ENCODE results near the gene TRIM66.

Gene TRIM66, protein sequence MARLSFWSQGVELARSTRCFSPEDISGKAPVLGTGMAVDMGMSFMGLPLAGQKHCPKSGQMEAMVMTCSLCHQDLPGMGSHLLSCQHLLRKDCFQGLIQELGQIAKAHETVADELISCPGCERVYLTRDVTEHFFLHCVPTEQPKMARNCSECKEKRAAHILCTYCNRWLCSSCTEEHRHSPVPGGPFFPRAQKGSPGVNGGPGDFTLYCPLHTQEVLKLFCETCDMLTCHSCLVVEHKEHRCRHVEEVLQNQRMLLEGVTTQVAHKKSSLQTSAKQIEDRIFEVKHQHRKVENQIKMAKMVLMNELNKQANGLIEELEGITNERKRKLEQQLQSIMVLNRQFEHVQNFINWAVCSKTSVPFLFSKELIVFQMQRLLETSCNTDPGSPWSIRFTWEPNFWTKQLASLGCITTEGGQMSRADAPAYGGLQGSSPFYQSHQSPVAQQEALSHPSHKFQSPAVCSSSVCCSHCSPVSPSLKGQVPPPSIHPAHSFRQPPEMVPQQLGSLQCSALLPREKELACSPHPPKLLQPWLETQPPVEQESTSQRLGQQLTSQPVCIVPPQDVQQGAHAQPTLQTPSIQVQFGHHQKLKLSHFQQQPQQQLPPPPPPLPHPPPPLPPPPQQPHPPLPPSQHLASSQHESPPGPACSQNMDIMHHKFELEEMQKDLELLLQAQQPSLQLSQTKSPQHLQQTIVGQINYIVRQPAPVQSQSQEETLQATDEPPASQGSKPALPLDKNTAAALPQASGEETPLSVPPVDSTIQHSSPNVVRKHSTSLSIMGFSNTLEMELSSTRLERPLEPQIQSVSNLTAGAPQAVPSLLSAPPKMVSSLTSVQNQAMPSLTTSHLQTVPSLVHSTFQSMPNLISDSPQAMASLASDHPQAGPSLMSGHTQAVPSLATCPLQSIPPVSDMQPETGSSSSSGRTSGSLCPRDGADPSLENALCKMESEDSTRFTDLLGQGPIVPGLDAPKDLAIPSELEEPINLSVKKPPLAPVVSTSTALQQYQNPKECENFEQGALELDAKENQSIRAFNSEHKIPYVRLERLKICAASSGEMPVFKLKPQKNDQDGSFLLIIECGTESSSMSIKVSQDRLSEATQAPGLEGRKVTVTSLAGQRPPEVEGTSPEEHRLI (N-terminal part only)

DNA sequence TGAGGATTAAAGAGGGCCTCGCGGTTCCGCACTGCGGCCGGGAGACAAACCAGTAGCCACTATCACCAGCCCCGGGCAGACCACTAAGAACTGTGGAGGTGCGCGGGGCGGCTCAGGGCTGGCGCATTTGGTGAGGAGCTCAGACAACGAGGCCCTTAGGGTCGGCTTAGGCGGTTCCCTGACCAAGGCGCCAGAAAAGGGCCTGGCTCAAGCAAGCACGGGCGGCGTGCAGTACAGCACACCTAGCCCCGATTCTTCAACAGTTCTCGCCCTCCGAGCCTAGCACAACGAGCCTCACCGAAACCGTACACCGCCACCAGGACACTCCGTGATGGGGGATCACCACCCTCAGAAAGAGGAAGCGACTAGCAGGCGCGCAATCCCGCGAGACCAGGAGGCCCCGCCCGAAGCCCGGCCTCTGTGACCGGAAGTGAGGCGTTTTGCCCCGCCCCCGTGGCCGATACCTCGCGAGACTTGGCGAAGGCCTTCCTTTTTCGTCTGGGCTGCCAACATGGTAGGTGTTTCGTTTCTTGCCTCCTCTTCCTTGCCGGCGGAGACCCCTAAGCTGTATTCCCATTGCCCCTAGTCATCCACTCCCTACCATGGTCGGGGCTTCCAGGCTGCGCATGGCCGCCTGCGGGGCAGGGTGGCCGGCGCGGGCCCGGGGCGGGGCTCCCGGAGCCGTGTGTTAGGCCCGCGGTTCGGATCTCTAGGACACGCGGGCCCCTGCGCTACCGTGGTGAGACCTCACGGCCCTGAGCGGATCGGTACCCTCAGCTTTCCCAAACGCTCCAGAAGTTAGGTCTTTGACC lies at the start of gene TRIM66, which contains the start of gene RPL27A:
Gene TRIM66, minus strand, starts transcription at position 363 of the 812 bp plus-strand sequence. CDS start 10,391 bp downstream, outside the sequence.
Gene RPL27A, plus strand, starts transcription at position 490 of the 812 bp plus-strand sequence. Its CDS starts 22 bp downstream, at position 512.
- peak; percentile 85 for FAIRE-seq

- no peak for FAIRE-seq
Measured at GRCh38 chr11:8731647-8732323, 49.3 kb upstream of the TRIM66 start.

DNA sequence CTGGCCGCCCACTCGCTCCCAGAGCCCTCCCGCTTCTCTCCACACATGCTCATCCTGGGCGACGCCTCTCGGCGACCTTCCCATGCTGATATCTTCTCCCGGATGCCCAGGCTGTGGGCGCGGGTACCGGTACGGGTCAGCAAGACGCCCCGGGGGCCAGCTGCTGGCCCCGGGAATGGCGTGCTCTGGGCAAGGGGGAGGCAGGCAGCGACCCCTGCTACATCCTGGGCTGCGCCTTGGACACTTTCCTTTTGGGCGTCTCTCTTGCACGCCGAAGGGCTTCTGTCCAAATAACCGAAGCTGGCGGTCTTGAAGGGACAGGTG lies 48.2 kb upstream of the TRIM66 start:
- no peak for FAIRE-seq

DNA sequence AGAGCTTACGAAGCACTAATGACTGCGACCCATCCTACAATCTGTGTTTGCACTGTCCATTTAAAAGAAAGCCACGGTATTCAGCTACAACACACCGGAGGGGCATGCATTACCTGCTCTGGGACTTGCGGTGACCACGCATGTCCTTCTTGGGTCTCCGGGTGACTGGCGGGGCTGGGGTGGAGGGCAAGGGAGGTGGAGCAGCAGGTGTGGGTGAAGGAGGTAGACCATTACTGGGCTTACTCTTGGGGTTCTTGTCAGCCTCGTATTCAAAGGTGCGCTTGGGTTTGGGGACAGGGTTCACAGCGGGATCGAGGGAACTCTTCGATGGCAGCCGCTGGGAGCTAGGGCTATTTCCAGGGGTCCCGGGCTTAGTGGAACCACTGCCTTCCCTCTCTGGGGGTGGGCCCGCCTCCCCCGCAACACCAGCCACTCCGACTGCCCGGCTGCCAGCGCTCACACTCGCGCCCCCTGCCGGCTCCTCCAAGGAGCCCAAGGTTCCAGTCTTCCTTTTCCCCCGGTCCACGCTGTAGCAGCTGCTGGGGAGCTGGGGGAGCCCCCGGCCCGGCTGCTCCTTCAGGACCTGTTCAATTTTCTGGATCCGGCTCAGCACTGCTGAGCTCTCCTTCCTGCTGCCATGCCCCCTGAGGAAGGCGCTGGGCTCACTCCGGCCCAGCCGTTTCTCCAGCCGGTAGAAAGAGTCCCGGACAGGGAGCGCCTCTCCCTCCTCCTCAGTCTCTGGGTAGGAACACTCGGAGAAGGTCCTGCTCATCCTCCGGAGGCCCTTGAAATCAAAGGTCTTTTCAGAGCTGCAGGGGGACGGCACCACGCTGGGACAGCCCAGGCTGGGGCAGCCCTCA lies 47.6 kb upstream of the TRIM66 start:
- no peak for FAIRE-seq

GRCh38 chr11:8729067-8729466 lies 46.6 kb upstream of the TRIM66 start:
- no peak for FAIRE-seq

GRCh38 chr11:8728563-8728962 lies 46.1 kb upstream of the TRIM66 start:
- FAIRE-seq: no peak

- FAIRE-seq: no peak
Measured at GRCh38 chr11:8726395-8726794, 43.9 kb upstream of the TRIM66 start.

- FAIRE-seq: no peak
Measured at GRCh38 chr11:8724682-8725081, 42.2 kb upstream of the TRIM66 start.

GRCh38 chr11:8723711-8724110 lies 41.2 kb upstream of the TRIM66 start:
- no peak for FAIRE-seq

- no peak for FAIRE-seq
Measured at GRCh38 chr11:8722809-8723208, 40.3 kb upstream of the TRIM66 start.

GRCh38 chr11:8721609-8722500 lies 39.4 kb upstream of the TRIM66 start:
- no peak for FAIRE-seq

- FAIRE-seq: no peak
Measured at GRCh38 chr11:8720868-8721608, 38.6 kb upstream of the TRIM66 start.

DNA sequence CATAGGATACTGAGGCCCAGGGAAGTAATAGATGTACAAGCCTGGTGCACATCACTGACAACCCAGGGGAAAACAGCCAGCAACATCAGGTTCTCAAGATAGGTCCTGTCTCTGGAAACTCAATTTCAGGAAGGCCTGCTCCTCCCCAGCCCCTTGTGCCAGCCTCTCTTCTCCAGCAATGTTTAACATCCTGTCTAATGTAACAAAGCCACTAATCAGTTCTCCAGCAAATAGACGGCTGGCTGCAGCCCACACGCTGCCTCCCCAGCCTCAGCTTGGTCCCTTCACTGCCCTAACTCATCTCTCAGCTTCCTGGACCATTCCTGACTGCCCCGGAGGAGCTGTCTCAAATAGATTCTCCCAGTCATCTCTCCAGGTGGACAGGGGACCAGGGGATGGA lies 37.9 kb upstream of the TRIM66 start:
- no peak for FAIRE-seq

- FAIRE-seq: no peak
Measured at GRCh38 chr11:8719721-8720120, 37.3 kb upstream of the TRIM66 start.

DNA sequence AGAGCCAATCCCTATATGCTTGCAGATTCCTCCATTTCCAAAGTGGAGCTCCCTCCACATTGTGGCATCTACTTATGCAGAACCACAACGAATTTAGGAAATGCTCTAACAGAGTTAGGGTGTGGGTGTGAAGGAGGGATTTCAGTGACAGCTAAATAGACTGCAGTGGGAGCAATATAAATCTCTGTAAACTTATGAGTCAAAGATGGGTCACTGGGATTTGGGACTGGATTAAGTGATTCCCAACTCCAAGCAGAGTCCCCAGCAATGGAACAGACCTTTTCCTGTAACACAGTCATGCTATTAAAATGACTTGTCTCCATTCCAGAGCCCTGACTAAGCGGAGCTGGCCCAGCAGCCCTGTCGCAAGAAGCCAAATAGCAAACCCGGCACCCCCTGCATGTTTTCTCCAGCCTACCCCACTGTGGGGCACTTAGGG lies 36.8 kb upstream of the TRIM66 start:
- no peak for FAIRE-seq

- FAIRE-seq: no peak
Measured at GRCh38 chr11:8717876-8718753, 35.6 kb upstream of the TRIM66 start.

- no peak for FAIRE-seq
Measured at GRCh38 chr11:8717544-8717875, 35.0 kb upstream of the TRIM66 start.

DNA sequence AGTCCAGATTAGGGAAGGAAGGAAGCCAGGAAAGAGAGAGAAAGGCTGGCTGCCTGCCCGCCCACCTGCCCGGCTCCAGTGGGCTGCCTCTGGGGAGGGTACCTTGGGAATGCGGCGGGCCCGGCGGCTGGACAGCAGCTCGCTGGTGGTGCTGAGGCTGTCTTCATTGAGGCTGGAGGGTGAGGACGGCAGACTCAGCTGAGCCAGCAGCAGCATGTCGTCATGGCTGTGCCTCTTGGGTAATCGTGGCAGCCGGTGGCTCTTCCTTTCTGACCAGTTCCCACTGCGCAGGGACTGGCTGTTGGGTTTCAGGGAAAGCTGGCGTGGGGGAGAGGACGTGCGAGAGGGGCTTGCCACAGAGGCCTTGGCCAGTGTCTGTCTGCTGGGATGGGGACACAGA lies 33.0 kb upstream of the TRIM66 start:
- FAIRE-seq: no peak
